Measurements from ENCODE around the gene ATP5MG.
A peak's percentile ranks its signal among the peaks of the same experiment; 100 is the strongest.
"Not testable (repeated sequence)": the region's sequence is repeated elsewhere in the genome, so short reads cannot be mapped to it uniquely, and the experiment has no call there.

ATP5MG gene

GRCh38 chr11:118379497-118379896 lies 21.9 kb upstream of the ATP5MG start:
- H3K4me3 ChIP-seq (ENCODE audit: low read length), result no peak overlapping the region
- H3K4me1 ChIP-seq (ENCODE audit: control insufficient read depth, insufficient read depth, low read length), result no peaks in the 10 kb centered on the region
- H3K36me3 ChIP-seq (ENCODE audit: insufficient read depth, low read length), result peaks cover 81% of the 10 kb centered on the region
- no peaks in the 10 kb centered on the region for H3K27me3 ChIP-seq (ENCODE audit: control insufficient read depth, insufficient read depth, low read length)
- H3K9ac ChIP-seq (ENCODE audit: low read depth, low read length), result no peak overlapping the region
- no peak overlapping the region for H3K4me2 ChIP-seq (ENCODE audit: low read length)
- H3K9me3 ChIP-seq (replicated peaks; ENCODE audit: low read length), result no peaks in the 10 kb centered on the region

DNA sequence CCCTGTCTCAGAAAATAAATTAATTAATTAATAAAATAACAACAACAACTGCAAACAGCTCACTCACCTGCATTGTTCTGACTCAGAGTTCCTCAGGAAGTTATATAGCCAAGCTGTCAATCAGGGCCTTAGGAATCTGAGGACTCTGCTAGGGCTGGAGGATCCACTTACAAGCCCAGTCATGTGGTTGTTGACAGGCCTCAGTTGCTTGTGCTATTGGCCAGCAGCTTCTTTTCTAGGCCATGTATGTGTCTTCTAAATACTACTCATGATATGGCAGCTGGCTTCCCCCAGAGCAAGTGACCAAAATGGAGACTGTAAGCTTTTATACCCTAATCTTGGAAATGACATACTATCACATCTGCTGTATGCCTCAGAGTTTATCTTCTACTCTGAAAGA lies 20.8 kb upstream of the ATP5MG start:
- Histone ChIP-seq H3K9ac (ENCODE audit: low read depth, low read length) (no peak overlapping the region), H3K9me3 (replicated peaks; ENCODE audit: low read length) (no peaks in the 10 kb centered on the region), H3K4me1 (ENCODE audit: control insufficient read depth, insufficient read depth, low read length) (no peaks in the 10 kb centered on the region), H3K4me3 (ENCODE audit: low read length) (no peak overlapping the region), H3K4me2 (ENCODE audit: low read length) (no peak overlapping the region), H3K27me3 (ENCODE audit: control insufficient read depth, insufficient read depth, low read length) (no peaks in the 10 kb centered on the region), H3K36me3 (ENCODE audit: insufficient read depth, low read length) (peaks cover 84% of the 10 kb centered on the region)

GRCh38 chr11:118382954-118383353 lies 18.5 kb upstream of the ATP5MG start:
- Histone ChIP-seq H3K36me3 (ENCODE audit: insufficient read depth, low read length) (peaks cover 87% of the 10 kb centered on the region), H3K4me1 (ENCODE audit: control insufficient read depth, insufficient read depth, low read length) (no peaks in the 10 kb centered on the region), H3K27me3 (ENCODE audit: control insufficient read depth, insufficient read depth, low read length) (no peaks in the 10 kb centered on the region), H3K9me3 (replicated peaks; ENCODE audit: low read length) (no peaks in the 10 kb centered on the region), H3K9ac (ENCODE audit: low read depth, low read length) (no peak overlapping the region), H3K4me2 (ENCODE audit: low read length) (no peak overlapping the region), H3K4me3 (ENCODE audit: low read length) (no peak overlapping the region)

GRCh38 chr11:118383657-118384056 lies 17.7 kb upstream of the ATP5MG start:
- H3K36me3 ChIP-seq (ENCODE audit: insufficient read depth, low read length), result peaks cover 82% of the 10 kb centered on the region
- H3K4me3 ChIP-seq (ENCODE audit: low read length), result no peak overlapping the region
- no peaks in the 10 kb centered on the region for H3K27me3 ChIP-seq (ENCODE audit: control insufficient read depth, insufficient read depth, low read length)
- no peaks in the 10 kb centered on the region for H3K9me3 ChIP-seq (replicated peaks; ENCODE audit: low read length)
- no peak overlapping the region for H3K9ac ChIP-seq (ENCODE audit: low read depth, low read length)
- no peak overlapping the region for H3K4me2 ChIP-seq (ENCODE audit: low read length)
- H3K4me1 ChIP-seq (ENCODE audit: control insufficient read depth, insufficient read depth, low read length), result no peaks in the 10 kb centered on the region

- H3K36me3 ChIP-seq (ENCODE audit: insufficient read depth, low read length), result peaks cover 30% of the 10 kb centered on the region
- H3K27me3 ChIP-seq (ENCODE audit: control insufficient read depth, insufficient read depth, low read length), result no peaks in the 10 kb centered on the region
- H3K4me1 ChIP-seq (ENCODE audit: control insufficient read depth, insufficient read depth, low read length), result peaks cover 4% of the 10 kb centered on the region
- no peaks in the 10 kb centered on the region for H3K9me3 ChIP-seq (replicated peaks; ENCODE audit: low read length)
- H3K4me3 ChIP-seq (ENCODE audit: low read length), result no peak overlapping the region
- H3K9ac ChIP-seq (ENCODE audit: low read depth, low read length), result no peak overlapping the region
- H3K4me2 ChIP-seq (ENCODE audit: low read length), result no peak overlapping the region
These were observed 5.3 kb upstream of the ATP5MG start for GRCh38 chr11:118396097-118396501.

GRCh38 chr11:118397448-118397847 lies 4.0 kb upstream of the ATP5MG start:
- peaks cover 4% of the 10 kb centered on the region for H3K4me1 ChIP-seq (ENCODE audit: control insufficient read depth, insufficient read depth, low read length)
- H3K4me2 ChIP-seq (ENCODE audit: low read length), result no peak overlapping the region
- H3K9ac ChIP-seq (ENCODE audit: low read depth, low read length), result no peak overlapping the region
- peaks cover 26% of the 10 kb centered on the region for H3K36me3 ChIP-seq (ENCODE audit: insufficient read depth, low read length)
- H3K4me3 ChIP-seq (ENCODE audit: low read length), result no peak overlapping the region
- H3K9me3 ChIP-seq (replicated peaks; ENCODE audit: low read length), result no peaks in the 10 kb centered on the region
- H3K27me3 ChIP-seq (ENCODE audit: control insufficient read depth, insufficient read depth, low read length), result no peaks in the 10 kb centered on the region

- peaks cover 14% of the 10 kb centered on the region for H3K4me1 ChIP-seq (ENCODE audit: control insufficient read depth, insufficient read depth, low read length)
- no peak overlapping the region for H3K9ac ChIP-seq (ENCODE audit: low read depth, low read length)
- H3K36me3 ChIP-seq (ENCODE audit: insufficient read depth, low read length), result peaks cover 17% of the 10 kb centered on the region
- no peaks in the 10 kb centered on the region for H3K27me3 ChIP-seq (ENCODE audit: control insufficient read depth, insufficient read depth, low read length)
- no peaks in the 10 kb centered on the region for H3K9me3 ChIP-seq (replicated peaks; ENCODE audit: low read length)
- no peak overlapping the region for H3K4me2 ChIP-seq (ENCODE audit: low read length)
- no peak overlapping the region for H3K4me3 ChIP-seq (ENCODE audit: low read length)
These were observed 2.4 kb upstream of the ATP5MG start for GRCh38 chr11:118398791-118399559.

GRCh38 chr11:118401880-118402590 lies 629 bp downstream of the ATP5MG start:
- Histone ChIP-seq H3K4me3 (ENCODE audit: low read length) (peak overlapping the region; percentile 92), H3K4me1 (ENCODE audit: control insufficient read depth, insufficient read depth, low read length) (peaks cover 23% of the 10 kb centered on the region), H3K9ac (ENCODE audit: low read depth, low read length) (peak overlapping the region; percentile 89), H3K36me3 (ENCODE audit: insufficient read depth, low read length) (peaks cover 18% of the 10 kb centered on the region), H3K9me3 (replicated peaks; ENCODE audit: low read length) (no peaks in the 10 kb centered on the region), H3K27me3 (ENCODE audit: control insufficient read depth, insufficient read depth, low read length) (no peaks in the 10 kb centered on the region), H3K4me2 (ENCODE audit: low read length) (peak overlapping the region; percentile 85)

DNA sequence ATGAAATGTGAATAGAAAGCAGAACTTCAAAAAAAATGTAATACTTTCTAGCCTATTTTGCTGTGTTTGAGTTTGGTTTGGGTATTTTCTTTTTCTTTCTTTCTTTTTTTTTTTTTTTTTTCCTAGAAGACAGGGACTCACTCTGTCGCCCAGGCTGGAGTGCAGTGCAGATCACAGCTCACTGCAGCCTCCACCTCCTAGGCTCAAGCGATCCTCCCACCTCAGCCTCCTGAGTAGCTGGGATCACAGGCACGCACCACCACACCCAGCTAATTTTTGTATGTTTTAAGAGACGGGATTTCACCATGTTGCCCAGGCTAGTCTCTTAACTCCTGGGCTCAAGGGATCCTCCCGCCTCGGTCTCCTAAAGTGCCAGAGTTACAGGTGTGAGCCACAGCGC lies 1.2 kb downstream of the ATP5MG start:
- H3K9ac ChIP-seq (ENCODE audit: low read depth, low read length), result peak overlapping the region; percentile 89
- H3K9me3 ChIP-seq (replicated peaks; ENCODE audit: low read length); H3K27me3 ChIP-seq (ENCODE audit: control insufficient read depth, insufficient read depth, low read length): not testable (repeated sequence)
- peak overlapping the region; percentile 85 for H3K4me2 ChIP-seq (ENCODE audit: low read length)
- H3K4me1 ChIP-seq (ENCODE audit: control insufficient read depth, insufficient read depth, low read length), result peaks cover 23% of the 10 kb centered on the region
- peaks cover 18% of the 10 kb centered on the region for H3K36me3 ChIP-seq (ENCODE audit: insufficient read depth, low read length)
- peak overlapping the region; percentile 92 for H3K4me3 ChIP-seq (ENCODE audit: low read length)

DNA sequence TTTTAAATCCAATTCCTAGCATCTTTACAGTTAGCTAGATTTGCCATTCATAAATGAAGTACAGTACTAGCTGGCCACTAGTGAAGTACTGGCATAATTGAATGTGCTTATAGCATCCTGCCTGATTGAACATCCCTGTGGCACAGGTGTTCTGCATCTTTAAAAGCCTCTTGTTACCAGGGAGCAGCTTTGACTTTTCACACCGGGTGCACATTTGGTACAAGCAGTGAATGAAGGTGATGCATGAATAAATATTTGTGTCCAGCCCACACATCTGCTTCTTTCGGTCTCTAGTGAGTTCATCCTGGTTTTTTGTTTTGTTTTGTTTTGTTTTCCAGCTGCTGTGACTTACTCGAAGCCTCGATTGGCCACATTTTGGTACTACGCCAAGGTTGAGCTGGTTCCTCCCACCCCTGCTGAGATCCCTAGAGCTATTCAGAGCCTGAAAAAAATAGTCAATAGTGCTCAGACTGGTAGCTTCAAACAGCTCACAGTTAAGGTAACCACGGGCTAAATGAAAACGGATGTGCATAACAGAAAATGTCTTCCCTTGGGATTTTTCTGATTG lies 5.3 kb downstream of the ATP5MG start:
- H3K9me3 ChIP-seq (replicated peaks; ENCODE audit: low read length), result no peaks in the 10 kb centered on the region
- H3K4me2 ChIP-seq (ENCODE audit: low read length), result no peak overlapping the region
- H3K4me1 ChIP-seq (ENCODE audit: control insufficient read depth, insufficient read depth, low read length), result peaks cover 19% of the 10 kb centered on the region
- H3K4me3 ChIP-seq (ENCODE audit: low read length), result no peak overlapping the region
- H3K9ac ChIP-seq (ENCODE audit: low read depth, low read length), result no peak overlapping the region
- no peaks in the 10 kb centered on the region for H3K27me3 ChIP-seq (ENCODE audit: control insufficient read depth, insufficient read depth, low read length)
- H3K36me3 ChIP-seq (ENCODE audit: insufficient read depth, low read length), result peaks cover 23% of the 10 kb centered on the region

DNA sequence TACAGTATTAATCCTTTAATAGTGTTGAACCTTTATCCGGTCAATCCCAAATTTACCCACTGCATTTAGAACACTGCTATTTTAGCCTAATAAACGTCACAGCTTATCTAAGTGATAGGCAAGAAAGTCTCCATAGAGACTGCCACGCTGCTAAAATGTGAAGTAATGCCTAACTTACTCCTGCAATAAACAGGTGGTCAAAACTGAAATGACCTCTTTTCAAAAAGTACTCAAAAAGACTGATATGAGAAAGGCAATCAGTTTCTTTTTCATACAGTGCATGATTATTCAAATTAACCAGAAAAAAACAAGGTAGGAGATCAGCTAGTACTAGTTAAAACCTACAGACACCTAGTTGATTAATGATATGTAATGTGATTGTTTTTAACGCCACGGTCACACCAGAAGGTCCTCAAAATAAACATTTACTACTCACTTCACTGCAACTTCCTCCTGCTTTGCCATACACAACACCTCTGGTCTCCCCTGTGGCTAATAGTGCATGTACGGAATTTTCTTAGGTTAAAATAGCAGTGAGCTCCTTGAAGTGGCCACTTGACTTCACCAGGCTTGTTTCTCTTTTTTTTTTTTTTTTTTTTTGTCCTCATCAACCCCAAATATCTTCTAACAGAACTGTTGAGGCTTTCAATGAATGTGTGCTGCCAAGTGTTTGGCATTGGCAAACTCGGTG lies 8.8 kb downstream of the ATP5MG start:
- no peaks in the 10 kb centered on the region for H3K9me3 ChIP-seq (replicated peaks; ENCODE audit: low read length)
- H3K36me3 ChIP-seq (ENCODE audit: insufficient read depth, low read length), result peaks cover 23% of the 10 kb centered on the region
- no peaks in the 10 kb centered on the region for H3K27me3 ChIP-seq (ENCODE audit: control insufficient read depth, insufficient read depth, low read length)
- no peak overlapping the region for H3K4me2 ChIP-seq (ENCODE audit: low read length)
- no peak overlapping the region for H3K9ac ChIP-seq (ENCODE audit: low read depth, low read length)
- H3K4me1 ChIP-seq (ENCODE audit: control insufficient read depth, insufficient read depth, low read length), result peaks cover 6% of the 10 kb centered on the region
- H3K4me3 ChIP-seq (ENCODE audit: low read length), result no peak overlapping the region

Data from skeletal muscle satellite cell (primary cell).